HepG2 (cell line): Measurements from ENCODE around the gene CNDP1. TPM values are rescaled to one million over a fixed set of nuclear protein-coding genes. Genes with fewer than 3 reads are reported as not detected.

Source experiments
- CCDC6 ChIP-seq: sonication (generic); formaldehyde crosslinking; IDR thresholded peaks from 2 replicates; pipeline ENCODE4 v1.8.1; 2022; ENCODE audit warnings: mild to moderate bottlenecking, missing genetic modification reagents, moderate library complexity
- FOXA3 ChIP-seq: IDR thresholded peaks from 2 replicates; pipeline ENCODE4 v1.6.1; 2016; ENCODE audit warnings: missing genetic modification reagents, missing compliant biosample characterization
- HNF4G ChIP-seq, 2 experiments: sonication (generic) in 1 of 2; formaldehyde crosslinking in 1 of 2; IDR thresholded peaks; 2 replicates each; pipeline versions ENCODE4 v1.4.0 to v1.6.1; 2011 to 2020; ENCODE audit warnings: borderline replicate concordance in 2 of 2, low read depth in 2 of 2, mild to moderate bottlenecking in 2 of 2, low read length in 1 of 2, missing genetic modification reagents in 1 of 2, moderate library complexity in 1 of 2
- NFYC ChIP-seq: IDR thresholded peaks from 2 replicates; pipeline ENCODE4 v1.6.1; 2016; ENCODE audit warnings: missing genetic modification reagents, missing compliant biosample characterization
- POLR2A ChIP-seq, 2 experiments: IDR thresholded peaks; 2 replicates each; pipeline ENCODE4 v1.6.1; 2011; ENCODE audit warnings: low read depth in 2 of 2, low read length in 2 of 2, mild to moderate bottlenecking in 1 of 2, moderate library complexity in 1 of 2; ENCODE audit not compliant: insufficient read depth in 1 of 2
- SMARCE1 ChIP-seq: fragments of 450-650 bp; IDR thresholded peaks from 2 replicates; pipeline ENCODE4 v1.6.1; 2017; ENCODE audit warnings: borderline replicate concordance
- SMC3 ChIP-seq: IDR thresholded peaks from 2 replicates; pipeline ENCODE4 v1.6.1; 2011; ENCODE audit warnings: low read length, improper control_type of control experiment
- ZBTB7A ChIP-seq: sonication (generic); formaldehyde crosslinking; IDR thresholded peaks from 2 replicates; pipeline ENCODE4 v1.8.0; 2022; ENCODE audit warnings: mild to moderate bottlenecking, missing genetic modification reagents
- ZEB1 ChIP-seq: IDR thresholded peaks from 2 replicates; pipeline ENCODE4 v1.6.1; 2012; ENCODE audit warnings: mild to moderate bottlenecking, low read depth, inconsistent platforms; ENCODE audit not compliant: insufficient replicate concordance
- ZFP62 ChIP-seq: sonication (generic); formaldehyde crosslinking; IDR thresholded peaks from 2 replicates; pipeline ENCODE4 v1.4.0; 2020; ENCODE audit warnings: missing genetic modification reagents
- polyA plus RNA-seq, 8 experiments: library from polyadenylated mRNA; depleted of rRNA in 3 of 8; stranded (reverse) in 7 of 8; unstranded in 1 of 8; fragments of >200 nt; fragmentation: Illumina TruSeq in 4 of 8; extraction: Trizol in 4 of 8; gene quantifications; 2 replicates each; pipeline versions ENCODE4 v1.2.1 to v1.2.3, GENCODE V29; 2011 to 2016; ENCODE audit warnings: low read depth in 4 of 8, missing spikeins in 1 of 8, mixed read lengths in 1 of 8; ENCODE audit not compliant: insufficient read depth in 1 of 8
- total RNA-seq, 5 experiments: library from RNA; depleted of rRNA; stranded (reverse); fragments of >200 nt; fragmentation: Illumina TruSeq; extraction: Trizol; gene quantifications; 2 replicates each; pipeline ENCODE4 v1.2.3, GENCODE V29; 2016; ENCODE audit warnings: low read depth in 1 of 5
- TF ChIP-seq, protein P1 (sequence below): sonication (generic); formaldehyde crosslinking; IDR thresholded peaks from 2 replicates; pipeline ENCODE4 v1.8.1; 2022; ENCODE audit warnings: low read depth, mild to moderate bottlenecking, missing genetic modification reagents
- TF ChIP-seq, protein P2 (sequence below): sonication (generic); formaldehyde crosslinking; IDR thresholded peaks from 2 replicates; pipeline ENCODE4 v1.9.0; 2021; ENCODE audit warnings: missing genetic modification reagents, borderline replicate concordance
- TF ChIP-seq, protein P3 (sequence below): sonication (generic); formaldehyde crosslinking; IDR thresholded peaks from 2 replicates; pipeline ENCODE4 v1.4.0; 2020; ENCODE audit warnings: missing genetic modification reagents
- TF ChIP-seq, protein P4 (sequence below): sonication (generic); formaldehyde crosslinking; IDR thresholded peaks from 2 replicates; pipeline ENCODE4 v1.5.1; 2020; ENCODE audit warnings: mild to moderate bottlenecking, missing genetic modification reagents, borderline replicate concordance
- TF ChIP-seq, protein P5 (sequence below): sonication (generic); formaldehyde crosslinking; conservative IDR thresholded peaks from 2 replicates; pipeline ENCODE4 v1.8.0; 2022; ENCODE audit warnings: mild to moderate bottlenecking, moderate library complexity, missing genetic modification reagents

CNDP1 gene
- total and polyA plus RNA-seq, 2 of the 13 experiments (the other 11 are each of a cell fraction or from before 2014, with no cell fraction given): 0.01 TPM; not detected in 1

DNA sequence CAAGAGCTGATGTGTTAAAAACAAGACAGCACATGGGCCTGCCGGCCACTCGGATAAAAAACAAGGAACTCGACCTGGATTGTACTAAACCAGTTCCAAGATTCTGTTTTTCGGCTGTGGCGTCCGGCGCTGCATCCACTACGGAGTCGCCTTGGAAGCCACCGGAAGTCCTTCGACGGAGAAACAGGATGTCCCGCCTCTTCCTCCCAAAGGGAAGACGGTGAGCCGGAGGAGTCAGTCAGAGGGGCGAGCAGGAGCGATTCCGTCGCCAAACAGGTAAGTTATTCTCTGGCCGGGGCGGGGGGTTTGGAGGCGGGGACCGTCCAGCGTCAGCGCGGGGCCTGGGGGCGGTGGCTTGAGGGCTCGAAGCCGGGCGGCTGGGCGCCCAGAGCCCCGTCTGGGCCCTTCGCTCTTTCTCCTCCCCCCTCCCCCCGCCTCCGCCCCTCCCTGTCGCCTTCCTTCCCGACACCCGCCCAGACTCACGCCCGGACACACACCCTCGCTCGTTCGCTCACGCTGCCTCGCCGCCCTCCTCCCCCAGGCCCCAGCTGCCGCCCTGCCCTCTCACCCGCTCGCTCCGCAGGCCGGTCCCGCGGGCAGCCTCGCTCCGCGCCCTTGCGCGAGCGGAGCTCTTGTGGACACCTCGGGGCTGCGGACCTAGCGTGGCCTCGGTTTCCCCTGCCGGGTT lies 63.5 kb downstream of the CNDP1 start, which contains the start of gene ZNF407 (continued):
- TF ChIP-seq, protein P1, sequence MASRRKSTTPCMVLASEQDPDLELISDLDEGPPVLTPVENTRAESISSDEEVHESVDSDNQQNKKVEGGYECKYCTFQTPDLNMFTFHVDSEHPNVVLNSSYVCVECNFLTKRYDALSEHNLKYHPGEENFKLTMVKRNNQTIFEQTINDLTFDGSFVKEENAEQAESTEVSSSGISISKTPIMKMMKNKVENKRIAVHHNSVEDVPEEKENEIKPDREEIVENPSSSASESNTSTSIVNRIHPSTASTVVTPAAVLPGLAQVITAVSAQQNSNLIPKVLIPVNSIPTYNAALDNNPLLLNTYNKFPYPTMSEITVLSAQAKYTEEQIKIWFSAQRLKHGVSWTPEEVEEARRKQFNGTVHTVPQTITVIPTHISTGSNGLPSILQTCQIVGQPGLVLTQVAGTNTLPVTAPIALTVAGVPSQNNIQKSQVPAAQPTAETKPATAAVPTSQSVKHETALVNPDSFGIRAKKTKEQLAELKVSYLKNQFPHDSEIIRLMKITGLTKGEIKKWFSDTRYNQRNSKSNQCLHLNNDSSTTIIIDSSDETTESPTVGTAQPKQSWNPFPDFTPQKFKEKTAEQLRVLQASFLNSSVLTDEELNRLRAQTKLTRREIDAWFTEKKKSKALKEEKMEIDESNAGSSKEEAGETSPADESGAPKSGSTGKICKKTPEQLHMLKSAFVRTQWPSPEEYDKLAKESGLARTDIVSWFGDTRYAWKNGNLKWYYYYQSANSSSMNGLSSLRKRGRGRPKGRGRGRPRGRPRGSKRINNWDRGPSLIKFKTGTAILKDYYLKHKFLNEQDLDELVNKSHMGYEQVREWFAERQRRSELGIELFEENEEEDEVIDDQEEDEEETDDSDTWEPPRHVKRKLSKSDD: 0 out of 2 replicates have a peak, but pooled peaks have one; percentile 67
- no peak for TF ChIP-seq NFYC
- TF ChIP-seq ZEB1: no peak
- TF ChIP-seq, protein P2, sequence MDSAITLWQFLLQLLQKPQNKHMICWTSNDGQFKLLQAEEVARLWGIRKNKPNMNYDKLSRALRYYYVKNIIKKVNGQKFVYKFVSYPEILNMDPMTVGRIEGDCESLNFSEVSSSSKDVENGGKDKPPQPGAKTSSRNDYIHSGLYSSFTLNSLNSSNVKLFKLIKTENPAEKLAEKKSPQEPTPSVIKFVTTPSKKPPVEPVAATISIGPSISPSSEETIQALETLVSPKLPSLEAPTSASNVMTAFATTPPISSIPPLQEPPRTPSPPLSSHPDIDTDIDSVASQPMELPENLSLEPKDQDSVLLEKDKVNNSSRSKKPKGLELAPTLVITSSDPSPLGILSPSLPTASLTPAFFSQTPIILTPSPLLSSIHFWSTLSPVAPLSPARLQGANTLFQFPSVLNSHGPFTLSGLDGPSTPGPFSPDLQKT (CRISPR knock-in tag): no peak
- no peak for TF ChIP-seq ZFP62 (CRISPR knock-in tag)
- TF ChIP-seq, protein P3, sequence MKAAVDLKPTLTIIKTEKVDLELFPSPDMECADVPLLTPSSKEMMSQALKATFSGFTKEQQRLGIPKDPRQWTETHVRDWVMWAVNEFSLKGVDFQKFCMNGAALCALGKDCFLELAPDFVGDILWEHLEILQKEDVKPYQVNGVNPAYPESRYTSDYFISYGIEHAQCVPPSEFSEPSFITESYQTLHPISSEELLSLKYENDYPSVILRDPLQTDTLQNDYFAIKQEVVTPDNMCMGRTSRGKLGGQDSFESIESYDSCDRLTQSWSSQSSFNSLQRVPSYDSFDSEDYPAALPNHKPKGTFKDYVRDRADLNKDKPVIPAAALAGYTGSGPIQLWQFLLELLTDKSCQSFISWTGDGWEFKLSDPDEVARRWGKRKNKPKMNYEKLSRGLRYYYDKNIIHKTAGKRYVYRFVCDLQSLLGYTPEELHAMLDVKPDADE (CRISPR knock-in tag): no peak
- peak; percentile 48 to 74; a peak in 3 of 4 replicates for TF ChIP-seq POLR2A (IDR thresholded peaks at IDR 0.05; ENCODE audit: insufficient read depth in 1 of 2, low read depth in 2 of 2, low read length in 2 of 2)
- TF ChIP-seq ZBTB7A (CRISPR knock-in tag): peak; percentile 1; the same call in 1 of the 2 replicates
- TF ChIP-seq SMARCE1: no peak
- TF ChIP-seq CCDC6 (CRISPR knock-in tag): 0 out of 2 replicates have a peak, but pooled peaks have one; percentile 60
- TF ChIP-seq HNF4G (IDR thresholded peaks at IDR 0.05; ENCODE audit: borderline replicate concordance, low read depth, low read length): no peak
- TF ChIP-seq HNF4G (CRISPR knock-in tag; IDR thresholded peaks at IDR 0.05; ENCODE audit: borderline replicate concordance, low read depth): peak; percentile 12; the same call in 1 of the 2 replicates
- TF ChIP-seq, protein P4, sequence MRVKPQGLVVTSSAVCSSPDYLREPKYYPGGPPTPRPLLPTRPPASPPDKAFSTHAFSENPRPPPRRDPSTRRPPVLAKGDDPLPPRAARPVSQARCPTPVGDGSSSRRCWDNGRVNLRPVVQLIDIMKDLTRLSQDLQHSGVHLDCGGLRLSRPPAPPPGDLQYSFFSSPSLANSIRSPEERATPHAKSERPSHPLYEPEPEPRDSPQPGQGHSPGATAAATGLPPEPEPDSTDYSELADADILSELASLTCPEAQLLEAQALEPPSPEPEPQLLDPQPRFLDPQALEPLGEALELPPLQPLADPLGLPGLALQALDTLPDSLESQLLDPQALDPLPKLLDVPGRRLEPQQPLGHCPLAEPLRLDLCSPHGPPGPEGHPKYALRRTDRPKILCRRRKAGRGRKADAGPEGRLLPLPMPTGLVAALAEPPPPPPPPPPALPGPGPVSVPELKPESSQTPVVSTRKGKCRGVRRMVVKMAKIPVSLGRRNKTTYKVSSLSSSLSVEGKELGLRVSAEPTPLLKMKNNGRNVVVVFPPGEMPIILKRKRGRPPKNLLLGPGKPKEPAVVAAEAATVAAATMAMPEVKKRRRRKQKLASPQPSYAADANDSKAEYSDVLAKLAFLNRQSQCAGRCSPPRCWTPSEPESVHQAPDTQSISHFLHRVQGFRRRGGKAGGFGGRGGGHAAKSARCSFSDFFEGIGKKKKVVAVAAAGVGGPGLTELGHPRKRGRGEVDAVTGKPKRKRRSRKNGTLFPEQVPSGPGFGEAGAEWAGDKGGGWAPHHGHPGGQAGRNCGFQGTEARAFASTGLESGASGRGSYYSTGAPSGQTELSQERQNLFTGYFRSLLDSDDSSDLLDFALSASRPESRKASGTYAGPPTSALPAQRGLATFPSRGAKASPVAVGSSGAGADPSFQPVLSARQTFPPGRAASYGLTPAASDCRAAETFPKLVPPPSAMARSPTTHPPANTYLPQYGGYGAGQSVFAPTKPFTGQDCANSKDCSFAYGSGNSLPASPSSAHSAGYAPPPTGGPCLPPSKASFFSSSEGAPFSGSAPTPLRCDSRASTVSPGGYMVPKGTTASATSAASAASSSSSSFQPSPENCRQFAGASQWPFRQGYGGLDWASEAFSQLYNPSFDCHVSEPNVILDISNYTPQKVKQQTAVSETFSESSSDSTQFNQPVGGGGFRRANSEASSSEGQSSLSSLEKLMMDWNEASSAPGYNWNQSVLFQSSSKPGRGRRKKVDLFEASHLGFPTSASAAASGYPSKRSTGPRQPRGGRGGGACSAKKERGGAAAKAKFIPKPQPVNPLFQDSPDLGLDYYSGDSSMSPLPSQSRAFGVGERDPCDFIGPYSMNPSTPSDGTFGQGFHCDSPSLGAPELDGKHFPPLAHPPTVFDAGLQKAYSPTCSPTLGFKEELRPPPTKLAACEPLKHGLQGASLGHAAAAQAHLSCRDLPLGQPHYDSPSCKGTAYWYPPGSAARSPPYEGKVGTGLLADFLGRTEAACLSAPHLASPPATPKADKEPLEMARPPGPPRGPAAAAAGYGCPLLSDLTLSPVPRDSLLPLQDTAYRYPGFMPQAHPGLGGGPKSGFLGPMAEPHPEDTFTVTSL: no peak
- TF ChIP-seq SMC3: no peak
- TF ChIP-seq FOXA3: no peak
- TF ChIP-seq, protein P5, sequence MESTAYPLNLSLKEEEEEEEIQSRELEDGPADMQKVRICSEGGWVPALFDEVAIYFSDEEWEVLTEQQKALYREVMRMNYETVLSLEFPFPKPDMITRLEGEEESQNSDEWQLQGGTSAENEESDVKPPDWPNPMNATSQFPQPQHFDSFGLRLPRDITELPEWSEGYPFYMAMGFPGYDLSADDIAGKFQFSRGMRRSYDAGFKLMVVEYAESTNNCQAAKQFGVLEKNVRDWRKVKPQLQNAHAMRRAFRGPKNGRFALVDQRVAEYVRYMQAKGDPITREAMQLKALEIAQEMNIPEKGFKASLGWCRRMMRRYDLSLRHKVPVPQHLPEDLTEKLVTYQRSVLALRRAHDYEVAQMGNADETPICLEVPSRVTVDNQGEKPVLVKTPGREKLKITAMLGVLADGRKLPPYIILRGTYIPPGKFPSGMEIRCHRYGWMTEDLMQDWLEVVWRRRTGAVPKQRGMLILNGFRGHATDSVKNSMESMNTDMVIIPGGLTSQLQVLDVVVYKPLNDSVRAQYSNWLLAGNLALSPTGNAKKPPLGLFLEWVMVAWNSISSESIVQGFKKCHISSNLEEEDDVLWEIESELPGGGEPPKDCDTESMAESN (CRISPR knock-in tag): 0 out of 2 replicates have a peak, but pooled peaks have one; percentile 28
